PC-3 (cell line): ENCODE results near the gene AP5Z1. TPM values are rescaled to one million over a fixed set of nuclear protein-coding genes. Genes with fewer than 3 reads are reported as not detected.

Source experiments
- ATAC-seq: fragments of 200-7000 bp; cut with Tn5 transposase; 2 replicates; pipeline ENCODE4 v1.9.1; 2020; ENCODE audit warnings: mild to moderate bottlenecking, moderate library complexity
- BruUV-seq: library from RNA; stranded (reverse); fragments of 400-500 nt; replicated peaks from 2 replicates; lab custom pipeline; 2021; lab: Mats Ljungman, UMichigan
- CTCF ChIA-PET: fragments of 300-600 bp; sonication (Branson Sonifier 250); formaldehyde crosslinking; loops from one replicate; lab custom pipeline; 2022; ENCODE audit warnings: antibody characterized with exemption; lab: Charles Lee
- POLR2A ChIA-PET: fragments of 300-600 bp; sonication (Branson Sonifier 250); formaldehyde crosslinking; loops from one replicate; lab custom pipeline; 2022; ENCODE audit warnings: antibody characterized with exemption; ENCODE audit not compliant: unreplicated experiment; lab: Charles Lee
- DNase-seq: peaks from one replicate; pipeline ENCODE4 v3.0.0-alpha.2; 2015
- H2AFZ ChIP-seq: fragments of 300-600 bp; sonication (generic); 2 replicates; pipeline ENCODE4 v1.6.0; 2016; ENCODE audit warnings: antibody characterized with exemption, low read length
- H3F3A ChIP-seq: fragments of 300-600 bp; sonication (generic); one replicate; pipeline ENCODE4 v1.6.0; 2017; ENCODE audit warnings: antibody characterized with exemption, low read length, control low read depth, mild to moderate bottlenecking; ENCODE audit not compliant: unreplicated experiment
- H3K27ac ChIP-seq: fragments of 300-600 bp; sonication (generic); 2 replicates; pipeline ENCODE4 v1.5.1; 2016; ENCODE audit warnings: mild to moderate bottlenecking, low read length
- H3K27me3 ChIP-seq: fragments of 300-600 bp; sonication (generic); 2 replicates; pipeline ENCODE4 v1.6.1; 2016; ENCODE audit warnings: low read length, mixed read lengths
- H3K36me3 ChIP-seq: fragments of 300-600 bp; sonication (generic); 2 replicates; pipeline ENCODE4 v1.6.1; 2016; ENCODE audit warnings: low read depth, mixed run types, low read length, mixed read lengths
- H3K4me1 ChIP-seq: fragments of 300-600 bp; sonication (generic); 2 replicates; pipeline ENCODE4 v1.5.1; 2016; ENCODE audit warnings: low read length; ENCODE audit not compliant: insufficient read depth
- H3K4me2 ChIP-seq: fragments of 300-600 bp; sonication (generic); 2 replicates; pipeline ENCODE4 v1.6.0; 2016; ENCODE audit warnings: low read length
- H3K4me3 ChIP-seq: fragments of 300-600 bp; sonication (generic); 2 replicates; pipeline ENCODE4 v1.5.1; 2016; ENCODE audit warnings: mild to moderate bottlenecking, low read length, mixed read lengths
- H3K79me2 ChIP-seq: fragments of 300-600 bp; sonication (generic); 2 replicates; pipeline ENCODE4 v1.6.1; 2017; ENCODE audit warnings: low read length, mixed read lengths
- H3K9ac ChIP-seq: fragments of 300-600 bp; sonication (generic); 2 replicates; pipeline ENCODE4 v1.6.0; 2016; ENCODE audit warnings: mild to moderate bottlenecking, low read length
- H3K9me2 ChIP-seq: fragments of 300-600 bp; sonication (generic); replicated peaks from 2 replicates; pipeline ENCODE4 v1.6.1; 2016; ENCODE audit warnings: mixed run types, low read length, mixed read lengths
- H3K9me3 ChIP-seq: fragments of 300-600 bp; sonication (generic); 2 replicates; pipeline ENCODE4 v1.6.1; 2016; ENCODE audit warnings: low read length, mixed read lengths
- H4K20me1 ChIP-seq: fragments of 300-600 bp; sonication (generic); 2 replicates; pipeline ENCODE4 v1.6.1; 2016; ENCODE audit warnings: low read length, mixed read lengths
- EZH2 ChIP-seq: fragments of 300-600 bp; sonication (generic); IDR thresholded peaks from one replicate; pipeline ENCODE4 v1.6.1; 2017; ENCODE audit warnings: antibody characterized with exemption, mild to moderate bottlenecking, low read length; ENCODE audit not compliant: unreplicated experiment
- EZH2phosphoT487 ChIP-seq: fragments of 300-600 bp; sonication (generic); IDR thresholded peaks from 2 replicates; pipeline ENCODE4 v1.6.1; 2018; ENCODE audit warnings: mild to moderate bottlenecking, antibody characterized with exemption, low read length, borderline replicate concordance
- intact Hi-C: fragments of 100-400 bp; cut with micrococcal nuclease; formaldehyde crosslinking; loops from 2 replicates; pipeline ENCODE4 v1.9.0; 2023
- total RNA-seq: library from RNA; depleted of rRNA; stranded (reverse); fragments of >200 nt; gene quantifications from 2 replicates; pipeline ENCODE4 v1.2.3, GENCODE V29; 2014
- TF ChIP-seq, protein P1 (sequence below): fragments of 300-600 bp; sonication (generic); conservative IDR thresholded peaks from 2 replicates; pipeline ENCODE4 v1.5.1; 2017; ENCODE audit warnings: antibody characterized with exemption, low read depth, mild to moderate bottlenecking, low read length

AP5Z1 gene
- total RNA-seq, 1 experiment from 2014 or later, result 36.6 TPM

DNA sequence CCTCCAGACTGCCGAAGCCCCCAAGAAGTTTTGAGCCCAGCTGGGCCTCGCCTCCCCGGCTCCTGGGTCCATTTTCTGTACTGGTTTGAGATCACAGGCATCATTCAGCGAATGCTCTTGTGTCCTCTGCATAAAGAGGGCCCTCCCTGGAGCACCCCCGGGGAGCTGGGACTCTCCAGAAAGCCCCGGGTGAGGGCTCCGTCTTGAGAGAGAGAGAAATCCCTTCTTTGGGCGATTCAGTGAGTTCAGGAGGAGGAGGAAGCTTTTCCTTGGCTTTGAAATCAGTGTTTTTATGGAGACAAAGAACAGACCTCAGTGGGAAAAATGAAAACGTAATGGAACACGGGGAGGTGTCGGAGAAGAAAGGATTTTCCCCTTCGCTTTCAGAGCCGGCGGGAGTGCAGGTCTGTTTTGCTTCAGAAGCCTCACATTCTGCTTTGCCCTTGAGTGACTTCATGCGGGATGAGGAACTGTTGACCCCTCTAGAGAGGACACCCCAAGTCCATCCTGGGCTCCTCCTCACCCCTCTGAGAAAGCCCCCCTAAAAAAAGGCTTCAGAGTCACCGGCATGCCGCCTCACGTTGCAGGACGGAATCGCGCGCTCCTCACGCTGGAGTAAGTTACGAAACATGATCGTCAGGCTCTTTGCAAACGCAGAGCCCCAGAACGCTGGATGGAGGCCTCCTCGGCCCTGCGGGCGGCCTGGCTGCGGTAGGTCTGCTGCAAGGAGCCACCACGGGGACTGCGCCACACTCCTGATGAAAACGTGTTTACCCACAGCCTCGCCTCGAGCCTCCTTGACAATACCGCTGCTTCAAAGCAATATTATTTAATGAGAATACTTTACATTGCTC lies 8.5 kb upstream of the AP5Z1 start:
- no peaks in the 10 kb centered on the region for H3K79me2 ChIP-seq
- H4K20me1 ChIP-seq, result no peaks in the 10 kb centered on the region
- no peaks in the 10 kb centered on the region for H3F3A ChIP-seq
- ATAC-seq (no peak), DNase-seq (no peak)
- BruUV-seq, result no TSS peak
- H3K9ac ChIP-seq, result no peak overlapping the region
- no peak overlapping the region for H3K4me2 ChIP-seq
- no peak overlapping the region for H2AFZ ChIP-seq
- no peak for TF ChIP-seq EZH2
- TF ChIP-seq, protein P1, sequence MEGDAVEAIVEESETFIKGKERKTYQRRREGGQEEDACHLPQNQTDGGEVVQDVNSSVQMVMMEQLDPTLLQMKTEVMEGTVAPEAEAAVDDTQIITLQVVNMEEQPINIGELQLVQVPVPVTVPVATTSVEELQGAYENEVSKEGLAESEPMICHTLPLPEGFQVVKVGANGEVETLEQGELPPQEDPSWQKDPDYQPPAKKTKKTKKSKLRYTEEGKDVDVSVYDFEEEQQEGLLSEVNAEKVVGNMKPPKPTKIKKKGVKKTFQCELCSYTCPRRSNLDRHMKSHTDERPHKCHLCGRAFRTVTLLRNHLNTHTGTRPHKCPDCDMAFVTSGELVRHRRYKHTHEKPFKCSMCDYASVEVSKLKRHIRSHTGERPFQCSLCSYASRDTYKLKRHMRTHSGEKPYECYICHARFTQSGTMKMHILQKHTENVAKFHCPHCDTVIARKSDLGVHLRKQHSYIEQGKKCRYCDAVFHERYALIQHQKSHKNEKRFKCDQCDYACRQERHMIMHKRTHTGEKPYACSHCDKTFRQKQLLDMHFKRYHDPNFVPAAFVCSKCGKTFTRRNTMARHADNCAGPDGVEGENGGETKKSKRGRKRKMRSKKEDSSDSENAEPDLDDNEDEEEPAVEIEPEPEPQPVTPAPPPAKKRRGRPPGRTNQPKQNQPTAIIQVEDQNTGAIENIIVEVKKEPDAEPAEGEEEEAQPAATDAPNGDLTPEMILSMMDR, result no peak
- no peak for TF ChIP-seq EZH2phosphoT487
- H3K4me1 ChIP-seq, result no peaks in the 10 kb centered on the region
- no peak overlapping the region for H3K4me3 ChIP-seq
- POLR2A ChIA-PET, result no interaction called here
- intact Hi-C loops, result no loop called here
- CTCF ChIA-PET, result interaction anchor here (0.6 kb wide), 1 partner anchor 613 kb away, joined by 5 read pairs; no protein-coding TSS in a partner anchor
- no peak overlapping the region for H3K27ac ChIP-seq
- no peaks in the 10 kb centered on the region; the same call in 1 of the 2 replicates for H3K36me3 ChIP-seq
- no peaks in the 10 kb centered on the region for H3K9me2 ChIP-seq
- no peaks in the 10 kb centered on the region for H3K27me3 ChIP-seq
- H3K9me3 ChIP-seq, result no peaks in the 10 kb centered on the region

DNA sequence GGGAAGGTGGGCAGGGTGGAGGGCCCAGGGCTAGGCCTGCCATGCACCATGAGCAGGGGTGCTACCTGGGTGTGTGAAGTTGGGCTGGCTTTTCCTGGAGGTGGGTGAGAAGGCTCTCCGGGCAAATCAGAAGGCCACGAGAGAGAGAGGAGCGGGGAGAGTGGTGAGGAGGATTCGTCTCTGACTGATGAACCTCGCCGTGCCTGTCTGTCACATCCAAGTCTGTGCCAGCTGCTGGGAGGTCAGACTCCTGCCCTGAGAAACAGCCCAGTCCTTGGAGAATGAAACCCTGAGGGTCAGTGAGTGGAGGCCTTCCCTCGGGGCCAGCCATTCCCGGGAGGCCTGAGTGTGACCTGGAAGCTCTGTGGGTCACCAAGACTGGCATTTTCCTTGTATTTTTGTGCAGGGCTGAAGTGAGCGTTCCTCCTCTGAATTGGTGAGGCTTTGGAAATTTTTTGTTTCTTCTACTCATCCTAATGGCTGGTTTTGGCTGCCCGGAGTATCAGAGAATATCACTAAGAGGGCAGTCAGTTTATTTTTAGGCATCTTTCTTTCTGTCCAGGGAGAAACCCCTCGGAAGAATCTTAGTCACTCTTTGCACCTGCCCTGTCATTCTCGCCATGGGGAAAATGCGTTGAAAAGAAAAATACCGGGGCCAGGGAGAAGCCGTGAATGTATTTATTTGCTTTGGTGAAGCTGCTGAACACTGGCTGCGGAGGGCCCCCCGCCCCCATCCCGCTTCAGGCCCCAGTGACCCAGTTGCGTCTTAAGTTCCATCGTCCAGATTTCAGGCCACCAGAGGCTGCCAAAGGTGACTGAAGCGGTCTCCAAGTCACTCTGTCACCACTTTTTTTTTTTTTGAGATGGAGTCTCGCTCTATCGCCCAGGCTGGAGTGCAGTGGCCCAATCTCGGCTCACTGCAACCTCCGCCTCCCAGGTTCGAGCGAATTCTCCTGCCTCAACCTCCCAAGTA lies 6.5 kb upstream of the AP5Z1 start:
- no peaks in the 10 kb centered on the region for H3K27me3 ChIP-seq
- no peaks in the 10 kb centered on the region for H3K36me3 ChIP-seq
- H3K27ac ChIP-seq, result no peak overlapping the region
- DNase-seq, result no peak
- H4K20me1 ChIP-seq, result no peaks in the 10 kb centered on the region
- H3K4me3 ChIP-seq, result no peak overlapping the region
- ATAC-seq, result no peak
- H3K9me3 ChIP-seq, result no peaks in the 10 kb centered on the region
- H3K4me1 ChIP-seq, result no peaks in the 10 kb centered on the region
- POLR2A ChIA-PET, result no interaction called here
- TF ChIP-seq EZH2phosphoT487, result no peak
- TF ChIP-seq, protein P1, result no peak
- no peak for TF ChIP-seq EZH2
- H3K4me2 ChIP-seq, result no peak overlapping the region
- no peaks in the 10 kb centered on the region for H3K9me2 ChIP-seq
- H2AFZ ChIP-seq, result no peak overlapping the region
- no peaks in the 10 kb centered on the region for H3K79me2 ChIP-seq
- CTCF ChIA-PET, result no interaction called here
- no TSS peak for BruUV-seq
- intact Hi-C loops, result no loop called here
- no peaks in the 10 kb centered on the region for H3F3A ChIP-seq
- no peak overlapping the region for H3K9ac ChIP-seq
